Measurements from ENCODE around the gene MAPRE2.

DNA sequence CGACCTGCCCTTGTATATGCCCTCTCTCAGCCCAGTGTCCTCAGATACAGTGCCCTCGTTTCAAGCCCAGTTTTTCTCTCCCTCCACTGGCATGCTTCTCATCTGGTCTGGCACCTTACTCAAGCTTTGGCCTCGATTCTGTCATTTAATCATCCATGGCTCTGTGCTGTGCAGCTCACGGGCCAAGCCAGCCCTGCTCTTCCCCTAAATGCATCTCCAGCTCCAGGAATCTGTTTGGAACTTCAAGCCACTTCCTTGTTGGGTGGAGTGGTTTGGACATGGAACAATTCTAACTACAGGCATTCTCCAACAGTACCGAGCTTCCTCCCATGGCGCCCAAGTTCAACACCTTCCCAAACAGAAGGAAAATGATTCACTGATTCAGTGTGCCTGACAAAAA lies 122.9 kb downstream of the MAPRE2 start:
- TF ChIP-seq, protein P1, sequence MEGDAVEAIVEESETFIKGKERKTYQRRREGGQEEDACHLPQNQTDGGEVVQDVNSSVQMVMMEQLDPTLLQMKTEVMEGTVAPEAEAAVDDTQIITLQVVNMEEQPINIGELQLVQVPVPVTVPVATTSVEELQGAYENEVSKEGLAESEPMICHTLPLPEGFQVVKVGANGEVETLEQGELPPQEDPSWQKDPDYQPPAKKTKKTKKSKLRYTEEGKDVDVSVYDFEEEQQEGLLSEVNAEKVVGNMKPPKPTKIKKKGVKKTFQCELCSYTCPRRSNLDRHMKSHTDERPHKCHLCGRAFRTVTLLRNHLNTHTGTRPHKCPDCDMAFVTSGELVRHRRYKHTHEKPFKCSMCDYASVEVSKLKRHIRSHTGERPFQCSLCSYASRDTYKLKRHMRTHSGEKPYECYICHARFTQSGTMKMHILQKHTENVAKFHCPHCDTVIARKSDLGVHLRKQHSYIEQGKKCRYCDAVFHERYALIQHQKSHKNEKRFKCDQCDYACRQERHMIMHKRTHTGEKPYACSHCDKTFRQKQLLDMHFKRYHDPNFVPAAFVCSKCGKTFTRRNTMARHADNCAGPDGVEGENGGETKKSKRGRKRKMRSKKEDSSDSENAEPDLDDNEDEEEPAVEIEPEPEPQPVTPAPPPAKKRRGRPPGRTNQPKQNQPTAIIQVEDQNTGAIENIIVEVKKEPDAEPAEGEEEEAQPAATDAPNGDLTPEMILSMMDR (IDR thresholded peaks at IDR 0.05) = no peak
- no peak for TF ChIP-seq POLR2A (IDR thresholded peaks at IDR 0.05)

Data from lower leg skin (tissue), 3 donors.